SW 1271 (cell line): Measurements from ENCODE around the gene ACTRT2.
A peak's percentile ranks its signal among the peaks of the same experiment; 100 is the strongest.

Source experiments
- DNase-seq, 2 experiments: peaks; one replicate each; lab custom pipeline; 2025; lab: John Stamatoyannopoulos, UW

Gene ACTRT2

DNA sequence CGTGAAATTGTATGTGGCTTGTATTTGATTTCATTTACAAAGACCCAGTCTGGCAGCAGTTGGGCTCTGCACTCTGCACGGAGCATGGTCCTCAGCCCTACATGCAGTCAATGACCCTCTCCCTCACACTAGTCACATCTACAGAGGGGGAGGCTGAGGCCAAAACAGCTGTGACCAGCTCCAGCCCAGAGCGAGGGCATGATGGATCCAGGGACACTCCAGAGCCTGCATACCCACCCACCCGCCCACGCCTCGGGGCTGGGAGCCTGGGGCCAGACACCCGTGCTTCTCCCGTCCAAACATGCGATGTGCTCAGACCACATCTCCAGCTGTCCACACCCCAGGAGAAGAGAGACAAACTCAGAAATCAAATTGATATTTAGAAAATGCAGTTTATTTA, 33.8 kb downstream of the ACTRT2 start:
- no peak for DNase-seq

DNA sequence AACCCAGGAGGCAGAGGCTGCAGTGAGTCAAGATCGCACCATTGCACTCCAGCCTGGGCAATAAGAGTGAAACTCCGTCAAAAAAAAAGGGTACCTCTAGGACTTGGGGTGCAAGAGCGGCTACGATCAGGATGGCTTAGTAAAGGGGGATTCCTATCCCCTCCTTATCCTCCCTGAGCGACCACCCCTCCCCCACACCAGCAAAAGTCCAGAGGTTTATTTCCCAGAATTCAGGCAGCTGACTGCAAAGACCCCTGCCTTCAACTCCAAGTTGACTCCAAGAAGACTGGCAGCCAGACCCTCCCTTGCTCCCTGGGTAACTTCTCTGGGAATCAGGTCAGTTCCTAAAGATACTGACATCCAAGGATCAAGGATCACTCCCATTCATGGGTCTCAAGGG, 35.4 kb downstream of the ACTRT2 start:
- no peak for DNase-seq

DNA sequence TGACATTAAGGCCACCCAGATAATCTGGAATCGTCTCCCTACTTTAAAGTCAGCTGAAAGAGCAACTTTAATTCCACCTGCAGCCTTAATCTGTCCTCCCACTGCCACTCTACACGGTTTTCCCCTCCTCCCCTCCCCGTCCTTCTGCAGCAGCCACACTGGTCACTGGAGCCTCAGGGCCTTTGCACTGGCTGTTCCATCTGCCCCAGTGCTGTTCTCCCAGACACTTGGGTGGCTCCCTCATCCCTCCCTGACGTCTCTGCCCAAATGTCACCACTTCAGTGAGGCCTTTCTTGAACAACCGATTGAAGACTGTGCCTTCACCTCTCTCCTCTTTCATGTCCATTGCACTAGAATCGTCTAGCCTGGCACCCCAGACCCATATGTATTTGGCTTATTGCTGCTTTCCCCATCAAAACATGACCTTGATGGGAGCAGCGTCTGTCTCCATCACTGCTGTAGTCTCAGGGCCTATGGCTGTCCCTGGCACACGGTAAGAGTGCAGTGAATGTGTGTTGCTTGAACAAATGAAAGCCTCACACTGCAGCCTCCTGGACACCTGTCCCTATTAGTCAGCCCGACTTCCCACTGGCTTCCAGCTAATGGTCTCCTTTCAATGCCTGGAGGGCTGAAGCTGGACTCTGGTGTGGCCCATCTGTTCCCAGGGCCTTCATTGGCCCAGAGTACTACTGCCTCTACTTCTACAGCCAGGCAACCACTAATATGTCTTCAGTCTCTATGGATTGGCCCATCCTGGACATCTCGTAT, 37.2 kb downstream of the ACTRT2 start:
- no peak for DNase-seq

DNA sequence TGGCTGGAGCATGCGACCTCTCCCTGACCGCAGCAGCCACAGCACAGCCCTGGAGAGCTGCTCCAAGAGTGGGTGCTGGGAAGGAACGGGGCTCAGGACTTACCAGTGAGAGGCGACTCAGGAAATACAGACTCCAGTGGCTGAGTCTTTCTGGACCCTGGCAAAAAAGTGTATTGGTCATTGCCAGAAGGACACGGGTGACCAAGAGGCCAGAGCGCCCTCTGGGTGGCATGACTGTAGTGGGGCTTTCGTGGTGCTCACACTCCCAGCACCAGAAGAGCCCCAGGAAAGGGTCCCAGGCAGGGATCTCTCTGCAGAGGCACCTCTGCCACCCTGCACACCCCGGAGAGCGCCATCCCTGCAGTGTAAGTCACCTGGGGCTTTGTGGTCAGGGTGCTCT, 38.9 kb downstream of the ACTRT2 start:
- no peak for DNase-seq

DNA sequence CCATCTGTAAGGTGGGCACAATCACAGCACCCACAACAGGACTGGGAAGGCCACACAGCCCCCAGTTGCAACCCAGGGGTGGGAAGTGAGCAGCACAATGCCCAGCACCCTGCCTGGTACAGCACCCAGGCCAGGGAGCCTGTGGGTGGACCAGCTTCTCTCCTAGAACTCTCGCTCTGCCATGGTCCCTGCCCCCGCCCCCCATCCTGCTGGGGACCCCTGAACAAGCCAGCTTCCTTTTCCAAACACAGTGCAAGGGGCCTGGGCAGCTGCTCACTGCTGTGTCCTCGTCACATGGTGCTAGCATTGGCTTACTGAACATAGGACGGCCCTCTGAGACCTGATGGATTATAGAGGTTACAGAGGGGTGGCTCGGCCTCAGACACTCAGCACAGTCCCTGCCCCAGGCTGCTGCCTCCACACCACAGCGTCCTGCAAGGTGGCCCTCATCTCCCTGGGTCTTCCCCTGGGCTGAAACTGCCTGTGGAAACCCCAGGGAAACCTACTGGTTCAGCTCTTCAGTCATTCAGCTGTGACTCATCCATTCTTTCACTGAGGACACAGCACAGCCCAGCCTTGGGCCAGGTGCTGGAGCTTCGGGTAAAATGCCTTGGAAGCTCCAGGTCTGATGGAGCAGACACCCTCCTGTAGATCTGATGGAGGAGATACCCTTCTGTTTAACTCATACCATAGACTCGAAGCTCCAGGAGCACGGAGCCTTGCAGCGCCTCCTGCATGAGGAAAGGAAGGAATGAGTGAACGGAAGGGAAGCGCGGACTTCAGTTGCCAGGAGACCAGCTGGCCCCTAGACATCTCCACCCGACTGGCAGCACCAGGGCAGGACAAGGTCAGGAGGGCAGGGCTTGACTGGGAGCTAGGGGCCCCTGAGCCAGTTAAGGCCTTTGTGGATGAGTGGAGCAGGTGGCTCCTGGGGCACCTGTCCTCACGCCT, 39.6 kb downstream of the ACTRT2 start:
- DNase-seq: no peak

DNA sequence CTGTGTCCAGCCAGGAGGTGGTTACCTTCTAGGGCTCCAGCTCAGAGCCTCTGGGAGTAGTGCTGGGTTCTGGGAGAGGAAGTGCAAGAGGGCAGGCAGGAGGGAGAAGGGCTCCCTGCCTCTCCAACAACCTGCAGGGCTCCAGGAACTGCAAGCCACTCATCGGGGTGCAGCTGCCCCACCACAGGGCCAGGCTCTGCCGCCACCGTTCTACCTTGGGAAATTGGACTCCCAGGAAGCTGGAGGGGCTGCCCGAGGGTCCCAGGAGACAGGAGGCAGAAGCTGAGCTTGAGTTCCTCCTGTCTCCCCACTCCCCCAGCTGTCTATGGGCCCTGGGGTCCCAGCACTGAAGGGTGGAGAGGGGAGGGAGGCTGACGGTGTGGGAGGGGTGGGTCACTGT, 40.3 kb downstream of the ACTRT2 start:
- DNase-seq: no peak

DNA sequence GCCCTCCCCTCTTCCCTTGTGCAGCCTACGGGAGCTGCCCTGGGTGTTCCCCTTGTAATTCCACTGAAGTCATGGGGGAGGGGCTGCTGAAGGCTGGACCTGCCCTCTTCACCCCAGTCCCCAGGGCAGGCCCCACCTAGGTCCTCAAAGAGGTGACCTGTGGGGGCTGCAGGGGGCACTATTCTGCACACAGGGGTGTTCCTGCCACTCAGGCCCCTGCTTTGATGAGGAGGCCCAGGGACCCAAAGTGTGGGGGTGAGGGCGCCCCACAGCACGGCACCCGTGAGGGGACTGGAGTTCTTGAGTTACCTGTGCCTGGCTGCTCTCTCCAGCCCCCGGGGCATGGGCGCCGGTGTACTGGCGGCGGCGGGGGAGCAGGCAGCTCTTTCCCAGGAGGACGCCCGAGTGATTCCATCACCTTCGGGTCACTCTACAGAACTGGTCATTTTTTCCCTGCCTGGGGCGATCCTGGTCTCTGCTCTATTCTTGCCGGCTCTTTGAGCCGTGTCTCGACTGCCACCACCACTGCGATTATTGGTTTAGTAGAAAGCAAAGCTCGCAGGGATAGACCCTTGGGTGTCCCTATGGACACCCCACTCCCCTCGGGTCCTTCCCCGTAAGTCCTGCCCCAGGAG, 40.8 kb downstream of the ACTRT2 start:
- DNase-seq: no peak

DNA sequence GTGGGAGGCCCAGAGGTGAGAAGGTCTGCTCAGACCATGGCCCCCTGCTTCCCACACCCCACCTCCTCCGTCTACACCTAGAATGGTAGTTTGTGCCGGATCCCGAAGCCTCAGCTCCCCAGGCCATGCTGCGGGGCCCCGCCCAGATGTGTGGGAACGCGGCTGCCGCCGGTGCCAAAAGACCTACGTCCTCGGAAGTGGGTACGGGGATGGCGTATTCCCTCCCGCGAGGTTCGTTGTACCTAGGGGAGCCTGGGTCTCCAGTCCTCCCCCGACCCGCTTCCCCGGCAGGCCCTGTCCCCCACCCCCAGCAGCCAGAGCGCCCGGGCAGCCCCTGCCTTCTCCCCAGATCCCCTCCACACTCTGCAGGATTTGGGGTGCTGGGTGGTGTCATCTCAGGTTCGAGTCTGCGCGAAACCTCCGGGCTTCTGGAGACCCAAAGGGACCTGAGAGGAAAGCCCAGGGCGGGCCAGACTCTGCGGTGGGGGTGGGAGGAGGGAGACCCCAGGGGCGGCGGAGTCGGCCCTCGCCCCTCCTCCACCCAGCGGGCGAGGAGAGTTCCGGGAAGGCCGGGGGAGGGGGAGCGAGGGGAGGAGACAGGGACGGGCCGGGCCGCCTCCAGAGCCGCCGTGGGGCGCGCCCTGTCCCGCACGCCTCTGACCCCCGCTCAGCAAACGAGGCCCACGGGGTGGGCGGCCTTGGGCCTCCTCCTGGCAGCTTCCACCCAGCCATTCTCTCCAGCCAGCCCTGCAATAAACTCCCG, 41.5 kb downstream of the ACTRT2 start:
- no peak for DNase-seq

DNA sequence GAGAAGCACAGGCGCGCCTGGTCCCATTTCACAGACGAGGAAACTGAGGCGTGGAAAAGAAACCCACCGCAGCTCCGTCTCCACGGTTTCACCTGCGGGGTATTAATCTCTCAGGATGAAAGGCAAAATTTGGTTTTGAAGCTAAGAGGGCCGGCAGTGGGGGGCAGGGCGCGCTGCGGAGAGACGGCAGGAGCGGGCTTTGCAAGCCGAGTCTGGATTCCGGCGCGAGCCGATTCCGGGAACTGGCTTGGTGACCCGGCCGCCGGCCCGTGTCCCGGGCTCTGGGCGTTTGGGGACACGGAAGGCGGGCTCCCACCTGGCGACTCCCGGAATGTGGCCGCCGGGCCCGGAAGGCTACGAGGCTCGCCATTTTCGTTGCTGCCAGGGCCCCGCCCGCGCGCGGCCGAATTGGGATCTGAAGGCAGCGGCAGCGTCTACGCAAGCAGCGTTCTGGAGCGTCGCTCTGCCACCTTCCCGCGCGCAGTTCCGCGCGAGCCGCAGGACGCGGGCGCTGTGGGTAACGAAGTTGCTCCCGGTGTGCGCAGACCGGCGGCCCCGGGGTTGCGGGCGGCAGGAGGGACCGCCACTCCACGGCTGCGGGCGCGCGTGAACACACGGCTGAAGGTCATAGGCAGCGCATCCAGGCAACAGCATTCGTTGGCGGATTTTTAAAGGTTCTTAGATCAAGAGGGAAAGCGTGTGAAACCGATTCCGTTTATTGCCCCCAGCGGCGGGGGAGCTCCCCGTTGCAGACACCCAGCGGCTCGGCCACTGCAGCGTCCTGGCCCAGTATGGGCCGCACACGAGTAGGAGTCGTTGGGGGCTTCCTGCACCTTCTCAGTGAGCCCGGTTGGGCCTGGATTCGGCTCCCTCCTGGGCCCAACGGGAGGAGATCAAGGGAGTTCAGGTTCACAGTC, 42.4 kb downstream of the ACTRT2 start:
- no peak for DNase-seq

DNA sequence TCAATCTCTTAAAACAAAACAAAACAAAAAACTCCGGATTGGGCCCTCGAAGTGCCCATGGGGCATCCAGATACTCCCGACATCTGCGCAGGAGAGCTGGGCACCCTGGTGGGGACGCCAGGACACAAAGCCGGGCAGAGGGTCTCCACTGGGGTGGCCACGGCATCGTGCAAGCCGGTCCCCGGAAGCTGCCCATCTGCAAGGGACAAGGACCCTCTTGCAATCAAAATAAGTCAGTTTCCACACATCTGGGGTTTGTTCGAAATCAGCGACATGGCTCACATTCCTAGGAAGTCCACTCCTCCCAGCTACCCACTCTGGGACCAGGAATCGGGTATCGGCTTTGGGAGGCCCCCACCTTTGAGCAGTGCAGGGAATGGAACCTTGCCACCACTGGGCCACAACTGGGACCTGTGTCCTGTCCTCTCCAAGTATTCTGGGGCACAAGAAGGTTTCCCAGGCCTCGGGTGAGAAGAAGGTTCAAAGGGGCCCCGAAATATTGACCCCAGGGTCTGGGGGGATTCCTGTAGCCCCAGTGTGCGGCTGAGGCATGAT, 43.1 kb downstream of the ACTRT2 start:
- DNase-seq: no peak

DNA sequence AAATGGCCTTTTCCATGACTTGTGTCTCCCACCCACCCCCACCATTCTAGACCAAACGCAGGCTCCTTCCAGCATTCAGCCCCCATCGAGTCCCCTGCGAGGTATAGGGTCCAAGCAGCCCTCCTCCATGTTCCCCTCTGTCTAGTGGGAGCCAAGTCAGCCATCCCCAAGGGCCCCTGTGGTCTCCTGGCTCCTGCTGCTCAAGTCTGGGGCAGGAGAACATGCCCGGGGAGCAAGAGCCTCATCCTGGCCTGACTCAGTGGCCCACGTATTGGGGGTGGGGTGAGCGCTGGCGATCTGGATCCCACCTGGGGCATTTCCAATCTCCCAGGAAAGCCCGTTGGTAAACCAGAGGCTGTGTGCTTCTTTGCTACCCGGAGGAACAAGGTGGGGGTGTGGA, 43.6 kb downstream of the ACTRT2 start:
- DNase-seq: no peak

DNA sequence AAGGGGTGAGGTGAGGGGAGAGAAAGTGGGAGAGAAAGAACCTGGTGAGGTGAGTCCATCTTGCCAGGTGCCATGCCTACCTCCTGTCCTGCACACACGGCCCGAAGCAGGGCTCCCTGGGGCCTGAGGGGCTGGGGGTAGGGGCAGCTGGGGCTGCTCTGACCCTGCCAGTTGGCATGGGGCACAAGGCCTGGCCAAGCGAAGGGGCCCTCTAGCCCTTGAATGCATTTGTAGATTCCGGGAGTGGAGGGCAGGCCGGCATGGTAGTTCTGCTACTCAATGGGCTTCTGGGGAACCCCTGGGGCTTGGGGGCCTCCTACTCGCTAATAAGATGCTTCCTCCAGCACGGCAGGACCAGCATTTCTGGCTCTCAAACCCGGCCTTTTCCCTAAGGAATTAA, 44.1 kb downstream of the ACTRT2 start:
- no peak for DNase-seq

DNA sequence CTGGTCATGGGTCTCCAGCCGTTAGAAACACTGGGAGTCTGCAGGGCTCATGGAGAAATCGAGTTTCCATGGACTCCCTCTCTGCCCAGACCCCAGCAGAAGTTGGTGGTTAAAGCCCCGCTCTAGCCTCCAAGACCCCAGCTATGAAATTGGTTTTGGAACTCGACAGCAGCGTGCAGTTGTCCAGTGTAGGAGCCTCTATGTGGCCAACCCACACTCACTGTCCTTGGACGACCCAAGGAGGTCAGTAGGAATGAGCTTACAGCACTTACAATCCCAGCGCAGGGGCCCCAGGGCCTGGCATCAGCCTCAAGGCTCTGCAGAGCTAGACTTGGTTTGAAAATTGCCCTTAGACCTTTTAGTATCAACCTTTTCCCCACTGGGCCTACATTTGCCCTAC, 44.5 kb downstream of the ACTRT2 start:
- no peak for DNase-seq

DNA sequence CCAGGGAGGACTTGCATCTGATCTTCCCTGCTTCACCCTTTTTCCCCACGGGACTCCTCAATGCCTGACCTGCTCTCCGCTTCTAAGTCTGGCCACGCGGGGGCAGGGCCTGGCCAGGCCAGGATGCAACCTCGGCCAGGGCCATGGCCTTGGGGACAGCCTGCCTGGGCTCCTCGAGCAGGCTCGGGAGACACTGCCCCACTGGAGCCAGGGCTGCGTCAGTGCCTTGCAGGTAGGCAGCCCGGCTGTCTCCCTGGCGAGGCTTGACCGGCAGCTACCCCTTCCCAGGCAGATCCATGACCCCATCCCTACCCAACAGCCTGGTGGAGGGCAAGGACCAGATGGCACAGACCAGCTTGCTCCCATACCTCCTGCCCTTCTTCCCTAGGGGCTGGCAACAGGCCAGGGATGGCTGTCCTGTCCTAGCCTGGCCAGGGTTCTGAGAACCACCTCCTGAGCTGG, 45.0 kb downstream of the ACTRT2 start:
- DNase-seq: no peak

DNA sequence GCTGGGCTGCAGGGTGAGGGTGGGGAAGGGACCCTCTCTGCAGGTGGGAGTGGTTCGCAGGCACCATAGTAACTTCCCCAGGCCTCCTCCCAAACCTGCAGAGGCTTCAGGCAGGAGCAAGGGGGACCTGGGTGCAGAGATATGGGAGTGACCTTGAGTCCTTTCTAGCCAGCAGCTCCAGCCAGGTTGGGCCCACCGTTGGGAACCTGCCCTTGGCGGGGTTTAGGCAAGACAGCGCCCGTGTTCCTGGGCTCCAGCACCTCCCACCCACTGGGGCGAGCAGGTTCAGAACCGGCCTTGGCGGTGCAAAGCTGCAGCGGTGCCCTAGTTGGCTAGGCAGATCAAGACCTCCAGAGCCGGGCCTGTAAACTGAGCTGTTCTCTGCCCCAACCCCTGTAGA, 45.6 kb downstream of the ACTRT2 start:
- DNase-seq: no peak

DNA sequence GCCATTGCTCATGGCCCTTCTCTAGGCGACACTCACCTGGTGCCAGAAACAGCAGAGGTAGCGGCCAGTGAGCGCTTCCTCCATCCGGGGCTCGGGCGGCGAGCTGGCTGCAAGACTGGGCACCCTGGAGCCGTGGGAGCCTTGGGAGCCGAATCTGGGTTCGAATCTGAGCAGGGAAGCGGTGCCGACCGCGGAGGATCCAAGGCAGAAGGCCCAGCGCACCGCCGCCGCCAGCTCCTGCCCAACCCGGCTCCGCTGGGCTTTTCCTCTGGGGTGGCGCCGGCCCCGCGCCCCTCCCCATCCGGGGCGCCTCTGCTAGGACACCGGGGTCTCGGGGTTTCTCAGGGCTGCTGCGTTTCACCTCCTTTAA, 46.0 kb downstream of the ACTRT2 start:
- DNase-seq: no peak

DNA sequence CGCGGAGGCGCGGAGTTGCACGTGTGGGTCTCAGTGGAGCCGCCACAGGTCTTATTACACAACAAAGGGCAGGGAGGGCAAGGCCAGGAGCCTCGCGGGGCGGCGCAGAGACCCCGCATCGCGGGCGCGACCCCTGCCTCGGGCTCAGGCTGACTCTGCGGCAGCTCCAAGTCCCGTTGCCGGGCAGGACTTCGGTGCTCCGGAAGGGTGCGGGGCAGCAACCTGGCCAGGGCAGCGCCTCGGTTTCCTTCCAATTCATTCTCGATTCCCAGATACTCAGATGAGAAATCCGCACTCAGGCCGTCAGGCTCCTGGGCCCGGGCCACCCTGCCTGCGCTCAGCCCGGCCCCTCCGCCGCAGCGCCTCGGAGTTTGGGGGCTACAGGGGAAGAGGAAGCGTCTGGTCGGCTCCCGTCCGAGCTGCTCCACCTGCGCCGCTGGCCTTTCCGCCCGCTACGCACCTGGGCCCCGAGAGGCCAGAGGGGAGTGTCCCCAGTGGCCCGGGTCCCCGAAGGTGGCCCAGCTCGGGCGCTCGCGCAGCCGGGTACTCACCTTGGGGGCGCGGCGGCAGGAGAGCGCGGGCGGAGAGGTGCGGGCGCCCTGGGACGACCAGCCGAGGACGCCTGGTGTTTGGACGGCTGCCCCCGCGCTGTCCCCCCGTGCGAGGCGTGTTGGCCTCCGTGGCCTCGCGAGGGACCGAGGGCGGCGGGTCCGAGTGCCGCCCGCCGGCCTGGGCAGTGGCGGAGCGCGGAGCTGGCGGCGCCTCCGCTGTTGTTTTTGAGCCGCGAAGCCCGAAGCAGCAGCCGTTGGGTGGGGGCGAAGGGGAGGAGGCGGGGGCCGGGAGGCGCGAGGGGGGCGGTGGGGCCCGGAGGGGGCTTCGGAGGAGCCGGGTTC, 46.6 kb downstream of the ACTRT2 start:
- no peak for DNase-seq

DNA sequence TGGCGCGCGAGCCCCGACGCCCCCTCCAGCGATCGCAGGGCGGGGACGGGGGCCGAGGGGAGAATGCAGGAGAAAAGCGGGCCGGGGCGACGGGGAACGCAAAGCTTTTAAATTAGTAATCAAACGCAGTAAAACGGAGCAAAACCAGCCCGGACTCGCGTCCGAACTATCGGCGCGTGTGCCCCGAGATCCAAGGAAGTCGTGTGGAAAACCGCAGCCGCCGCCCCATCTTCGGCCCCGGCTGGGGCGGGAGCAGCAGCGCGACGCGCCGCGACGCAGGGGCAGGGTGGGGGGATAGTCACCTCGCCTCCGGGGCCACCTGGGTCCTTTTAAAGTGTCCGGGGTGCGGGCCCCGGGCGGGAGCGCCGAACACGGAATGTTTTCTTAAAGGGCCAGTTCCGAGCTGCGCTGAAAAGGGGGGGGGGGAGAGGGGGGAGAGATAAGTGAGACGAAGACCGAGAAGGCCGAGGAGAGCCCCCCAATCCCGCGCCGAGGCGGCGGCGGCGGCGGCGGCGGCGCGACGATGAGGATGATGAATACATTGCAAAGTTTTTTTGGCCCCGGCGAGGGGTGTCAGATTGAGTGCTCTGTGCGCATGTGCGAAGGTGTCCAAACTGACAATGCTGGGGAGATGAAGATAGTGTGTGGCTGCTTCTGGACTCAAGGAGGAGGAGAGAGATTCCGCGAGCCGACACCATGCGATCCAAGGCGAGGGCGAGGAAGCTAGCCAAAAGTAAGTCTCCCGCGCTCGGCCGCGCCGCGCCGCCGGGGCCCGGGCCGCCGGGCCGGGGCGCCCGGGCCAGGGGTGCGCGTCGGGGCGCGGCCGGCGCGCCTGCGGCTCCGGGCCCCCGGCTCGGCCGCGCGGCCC, 47.5 kb downstream of the ACTRT2 start, which contains the start of gene PRDM16:
Gene PRDM16, plus strand, starts transcription at position 640 of the 868 bp plus-strand sequence. Its CDS starts 57 bp downstream, at position 697.
- DNase-seq: peak in 1 of 2 experiments; percentile 39
